ENCODE results near the gene ARHGDIG. TPM values are rescaled to one million over a fixed set of nuclear protein-coding genes. Genes with fewer than 3 reads are reported as not detected.

Gene ARHGDIG
- total and polyA plus RNA-seq, 9 of the 15 experiments (the other 6 are each of a cell fraction or from before 2014, with no cell fraction given) = 0.36 to 2.5 (median 0.64) TPM; not detected in 2

DNA sequence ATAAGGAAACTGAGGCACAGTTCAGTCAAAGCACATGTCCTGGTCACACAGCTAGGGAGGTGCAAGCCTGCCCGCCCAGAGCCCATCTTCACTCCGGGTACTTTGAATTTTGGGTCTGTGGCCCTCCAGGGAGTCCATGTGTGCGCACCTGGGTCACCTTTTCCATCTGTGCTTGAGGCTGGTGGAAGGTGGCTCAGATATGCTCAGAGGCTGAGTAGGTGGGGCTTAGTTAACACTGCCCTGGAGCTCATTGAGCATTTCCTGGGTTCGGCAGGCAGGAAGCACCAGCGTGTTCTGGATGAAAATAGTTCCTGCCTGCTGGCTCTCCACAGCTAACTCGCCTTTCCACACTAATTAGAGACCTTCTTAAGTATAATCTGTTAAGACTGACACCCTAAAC is 26.6 kb upstream of the ARHGDIG start (continued):
- TF ChIP-seq, protein P1, sequence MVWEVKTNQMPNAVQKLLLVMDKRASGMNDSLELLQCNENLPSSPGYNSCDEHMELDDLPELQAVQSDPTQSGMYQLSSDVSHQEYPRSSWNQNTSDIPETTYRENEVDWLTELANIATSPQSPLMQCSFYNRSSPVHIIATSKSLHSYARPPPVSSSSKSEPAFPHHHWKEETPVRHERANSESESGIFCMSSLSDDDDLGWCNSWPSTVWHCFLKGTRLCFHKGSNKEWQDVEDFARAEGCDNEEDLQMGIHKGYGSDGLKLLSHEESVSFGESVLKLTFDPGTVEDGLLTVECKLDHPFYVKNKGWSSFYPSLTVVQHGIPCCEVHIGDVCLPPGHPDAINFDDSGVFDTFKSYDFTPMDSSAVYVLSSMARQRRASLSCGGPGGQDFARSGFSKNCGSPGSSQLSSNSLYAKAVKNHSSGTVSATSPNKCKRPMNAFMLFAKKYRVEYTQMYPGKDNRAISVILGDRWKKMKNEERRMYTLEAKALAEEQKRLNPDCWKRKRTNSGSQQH (CRISPR knock-in tag; IDR thresholded peaks at IDR 0.05) = no peak
- TF ChIP-seq MXI1 (IDR thresholded peaks at IDR 0.05; ENCODE audit: low read depth, low read length) (no peak), YBX1 (IDR thresholded peaks at IDR 0.05) (no peak), CBX1 (IDR thresholded peaks at IDR 0.05; ENCODE audit: low read depth) (no peak)
- TF ChIP-seq, protein P2, sequence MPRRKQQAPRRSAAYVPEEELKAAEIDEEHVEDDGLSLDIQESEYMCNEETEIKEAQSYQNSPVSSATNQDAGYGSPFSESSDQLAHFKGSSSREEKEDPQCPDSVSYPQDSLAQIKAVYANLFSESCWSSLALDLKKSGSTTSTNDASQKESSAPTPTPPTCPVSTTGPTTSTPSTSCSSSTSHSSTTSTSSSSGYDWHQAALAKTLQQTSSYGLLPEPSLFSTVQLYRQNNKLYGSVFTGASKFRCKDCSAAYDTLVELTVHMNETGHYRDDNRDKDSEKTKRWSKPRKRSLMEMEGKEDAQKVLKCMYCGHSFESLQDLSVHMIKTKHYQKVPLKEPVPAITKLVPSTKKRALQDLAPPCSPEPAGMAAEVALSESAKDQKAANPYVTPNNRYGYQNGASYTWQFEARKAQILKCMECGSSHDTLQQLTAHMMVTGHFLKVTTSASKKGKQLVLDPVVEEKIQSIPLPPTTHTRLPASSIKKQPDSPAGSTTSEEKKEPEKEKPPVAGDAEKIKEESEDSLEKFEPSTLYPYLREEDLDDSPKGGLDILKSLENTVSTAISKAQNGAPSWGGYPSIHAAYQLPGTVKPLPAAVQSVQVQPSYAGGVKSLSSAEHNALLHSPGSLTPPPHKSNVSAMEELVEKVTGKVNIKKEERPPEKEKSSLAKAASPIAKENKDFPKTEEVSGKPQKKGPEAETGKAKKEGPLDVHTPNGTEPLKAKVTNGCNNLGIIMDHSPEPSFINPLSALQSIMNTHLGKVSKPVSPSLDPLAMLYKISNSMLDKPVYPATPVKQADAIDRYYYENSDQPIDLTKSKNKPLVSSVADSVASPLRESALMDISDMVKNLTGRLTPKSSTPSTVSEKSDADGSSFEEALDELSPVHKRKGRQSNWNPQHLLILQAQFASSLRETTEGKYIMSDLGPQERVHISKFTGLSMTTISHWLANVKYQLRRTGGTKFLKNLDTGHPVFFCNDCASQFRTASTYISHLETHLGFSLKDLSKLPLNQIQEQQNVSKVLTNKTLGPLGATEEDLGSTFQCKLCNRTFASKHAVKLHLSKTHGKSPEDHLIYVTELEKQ (CRISPR knock-in tag; IDR thresholded peaks at IDR 0.05) = no peak

DNA sequence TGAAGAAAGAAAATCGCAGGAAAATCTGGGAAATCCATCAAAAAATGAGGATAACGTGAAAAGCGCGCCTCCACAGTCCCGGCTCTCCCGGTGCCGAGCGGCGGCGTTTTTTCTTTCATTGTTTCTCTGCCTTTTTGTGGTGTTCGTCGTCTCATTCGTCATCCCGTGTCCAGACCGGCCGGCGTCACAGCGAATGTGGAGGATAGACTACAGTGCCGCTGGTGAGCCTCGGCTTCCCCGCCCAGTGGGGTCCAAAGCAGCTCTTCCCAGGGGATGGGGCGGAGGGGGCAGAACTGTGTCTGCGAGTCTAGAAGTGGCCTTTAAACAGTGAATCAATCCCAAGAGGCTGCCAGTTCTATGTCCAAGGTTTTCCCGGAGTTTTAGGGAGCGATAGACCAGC is 25.9 kb upstream of the ARHGDIG start:
- H3K9ac ChIP-seq (ENCODE audit: insufficient read depth in 1 of 2, low read depth in 2 of 2, low read length in 2 of 2) = no peak overlapping the region
- no peaks in the 10 kb centered on the region for H4K20me1 ChIP-seq (replicated peaks; ENCODE audit: control insufficient read depth, insufficient read depth, low read length)
- peaks cover 17 to 49% of the 10 kb centered on the region in 2 experiments for H3K4me1 ChIP-seq (replicated peaks in 1 of 2; ENCODE audit: control insufficient read depth in 2 of 2, insufficient read depth in 2 of 2, low read length in 2 of 2)
- no TSS peak for BruUV-seq (replicated peaks)
- POLR2A ChIA-PET = interaction anchor here (1.0 to 3.5 kb wide), 3 partner anchors 10 to 163 kb away, joined by 3 to 14 read pairs (median 4); no protein-coding TSS in a partner anchor
- no peak for FAIRE-seq
- no peak overlapping the region for H3K27ac ChIP-seq (ENCODE audit: extremely low read depth, low read depth, low read length)
- peaks cover 16% of the 10 kb centered on the region; the same call in 2 of the 3 replicates for H3K36me3 ChIP-seq (ENCODE audit: control insufficient read depth, insufficient read depth, low read length)
- no peak overlapping the region for H2AFZ ChIP-seq (ENCODE audit: low read depth, low read length)
- H3K4me2 ChIP-seq (ENCODE audit: insufficient read depth, low read length) = no peak overlapping the region
- no peak for ATAC-seq
- no peaks in the 10 kb centered on the region for H3K9me3 ChIP-seq (replicated peaks; ENCODE audit: control insufficient read depth, insufficient read depth, low read depth, low read length)
- intact Hi-C loops (cut with micrococcal nuclease) = no loop called here
- 94% methylated on average over 22 of the region's 25 CpGs for WGBS (ENCODE audit: insufficient coverage, low coverage, missing lambda C conversion rate)
- CTCF ChIA-PET (ENCODE audit: low intra/inter-chr PET ratio) = no interaction called here
- no peak for DNase-seq (ENCODE audit: extremely low read depth in 1 of 4, low spot score in 3 of 4)
- no peak overlapping the region for H3K4me3 ChIP-seq
- H3K27me3 ChIP-seq (ENCODE audit: control insufficient read depth in 2 of 2, insufficient read depth in 2 of 2, low read length in 2 of 2) = no peaks in the 10 kb centered on the region
- peaks cover 5% of the 10 kb centered on the region; the same call in 1 of the 3 replicates for H3K79me2 ChIP-seq (ENCODE audit: control insufficient read depth, insufficient read depth, low read length)
- in situ Hi-C loops (cut with MboI) = no loop called here
- H3K9me1 ChIP-seq (ENCODE audit: control insufficient read depth, insufficient read depth, low read length) = no peaks in the 10 kb centered on the region
- no peak for TF ChIP-seq HDAC3 (IDR thresholded peaks at IDR 0.05; ENCODE audit: borderline replicate concordance, partially characterized antibody)
- no peak for TF ChIP-seq MYNN (IDR thresholded peaks at IDR 0.05)
- TF ChIP-seq MYNN (CRISPR knock-in tag; IDR thresholded peaks at IDR 0.05) = no peak
- TF ChIP-seq RFX5 (IDR thresholded peaks at IDR 0.05; ENCODE audit: low read depth, low read length) = no peak
- TF ChIP-seq SIN3B (IDR thresholded peaks at IDR 0.05; ENCODE audit: low read depth) = no peak
- no peak for TF ChIP-seq TFAM (CRISPR knock-in tag; conservative IDR thresholded peaks at IDR 0.05)
- TF ChIP-seq JUN (IDR thresholded peaks at IDR 0.05; ENCODE audit: borderline replicate concordance, low read depth, low read length) = no peak
- TF ChIP-seq JUN (CRISPR knock-in tag; IDR thresholded peaks at IDR 0.05; ENCODE audit: borderline replicate concordance) = no peak
- TF ChIP-seq RUNX1 (IDR thresholded peaks at IDR 0.05; ENCODE audit: low read depth) = no peak
- TF ChIP-seq PHB2 (IDR thresholded peaks at IDR 0.05; ENCODE audit: low read depth) = no peak
- TF ChIP-seq TAF15 (IDR thresholded peaks at IDR 0.05; ENCODE audit: low read depth, low read length) = no peak
- TF ChIP-seq, protein P3, sequence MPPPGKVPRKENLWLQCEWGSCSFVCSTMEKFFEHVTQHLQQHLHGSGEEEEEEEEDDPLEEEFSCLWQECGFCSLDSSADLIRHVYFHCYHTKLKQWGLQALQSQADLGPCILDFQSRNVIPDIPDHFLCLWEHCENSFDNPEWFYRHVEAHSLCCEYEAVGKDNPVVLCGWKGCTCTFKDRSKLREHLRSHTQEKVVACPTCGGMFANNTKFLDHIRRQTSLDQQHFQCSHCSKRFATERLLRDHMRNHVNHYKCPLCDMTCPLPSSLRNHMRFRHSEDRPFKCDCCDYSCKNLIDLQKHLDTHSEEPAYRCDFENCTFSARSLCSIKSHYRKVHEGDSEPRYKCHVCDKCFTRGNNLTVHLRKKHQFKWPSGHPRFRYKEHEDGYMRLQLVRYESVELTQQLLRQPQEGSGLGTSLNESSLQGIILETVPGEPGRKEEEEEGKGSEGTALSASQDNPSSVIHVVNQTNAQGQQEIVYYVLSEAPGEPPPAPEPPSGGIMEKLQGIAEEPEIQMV (tag; conservative IDR thresholded peaks at IDR 0.05; ENCODE audit: low read depth) = no peak
